B cell (primary cell): ENCODE measurements around the gene METTL21A.

ENCODE experiments used
- EZH2 ChIP-seq: IDR thresholded peaks from 2 replicates; pipeline ENCODE4 v1.6.1; 2012; ENCODE audit warnings: borderline replicate concordance, low read depth, mild to moderate bottlenecking, moderate library complexity, low read length; ENCODE audit not compliant: insufficient read depth, poor library complexity, severe bottlenecking
- TF ChIP-seq, protein P1 (sequence below): fragments of 200-600 bp; IDR thresholded peaks from one replicate; pipeline ENCODE4 v1.8.0; 2022; ENCODE audit warnings: antibody characterized with exemption, mild to moderate bottlenecking

- TF ChIP-seq, protein P1, sequence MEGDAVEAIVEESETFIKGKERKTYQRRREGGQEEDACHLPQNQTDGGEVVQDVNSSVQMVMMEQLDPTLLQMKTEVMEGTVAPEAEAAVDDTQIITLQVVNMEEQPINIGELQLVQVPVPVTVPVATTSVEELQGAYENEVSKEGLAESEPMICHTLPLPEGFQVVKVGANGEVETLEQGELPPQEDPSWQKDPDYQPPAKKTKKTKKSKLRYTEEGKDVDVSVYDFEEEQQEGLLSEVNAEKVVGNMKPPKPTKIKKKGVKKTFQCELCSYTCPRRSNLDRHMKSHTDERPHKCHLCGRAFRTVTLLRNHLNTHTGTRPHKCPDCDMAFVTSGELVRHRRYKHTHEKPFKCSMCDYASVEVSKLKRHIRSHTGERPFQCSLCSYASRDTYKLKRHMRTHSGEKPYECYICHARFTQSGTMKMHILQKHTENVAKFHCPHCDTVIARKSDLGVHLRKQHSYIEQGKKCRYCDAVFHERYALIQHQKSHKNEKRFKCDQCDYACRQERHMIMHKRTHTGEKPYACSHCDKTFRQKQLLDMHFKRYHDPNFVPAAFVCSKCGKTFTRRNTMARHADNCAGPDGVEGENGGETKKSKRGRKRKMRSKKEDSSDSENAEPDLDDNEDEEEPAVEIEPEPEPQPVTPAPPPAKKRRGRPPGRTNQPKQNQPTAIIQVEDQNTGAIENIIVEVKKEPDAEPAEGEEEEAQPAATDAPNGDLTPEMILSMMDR: no peak
- TF ChIP-seq EZH2: no peak
Measured at GRCh38 chr2:207616185-207616584, 9.0 kb downstream of the METTL21A start.
